H9 (cell line): ENCODE data around the gene MCF2L. TPM values are rescaled to one million over a fixed set of nuclear protein-coding genes. Genes with fewer than 3 reads are reported as not detected.

Experiments
- DNase-seq: peaks from one replicate; pipeline ENCODE4 v3.0.0-alpha.2; 2017
- H2AFZ ChIP-seq: one replicate; pipeline ENCODE4 v1.6.1; 2013; ENCODE audit warnings: mild to moderate bottlenecking, low read length, control low read depth, moderate library complexity
- H2AK5ac ChIP-seq: 2 replicates; pipeline ENCODE4 v1.6.1; 2013; ENCODE audit warnings: low read length, control low read depth, mixed read lengths; ENCODE audit not compliant: insufficient read length
- H2BK120ac ChIP-seq: one replicate; pipeline ENCODE4 v1.6.1; 2013; ENCODE audit warnings: low read depth, mild to moderate bottlenecking, low read length, control low read depth, inconsistent platforms; ENCODE audit not compliant: poor library complexity, severe bottlenecking
- H2BK12ac ChIP-seq: 2 replicates; pipeline ENCODE4 v1.6.1; 2013; ENCODE audit warnings: low read length, control low read depth, mixed read lengths, low read depth; ENCODE audit not compliant: insufficient read length
- H2BK15ac ChIP-seq: 2 replicates; pipeline ENCODE4 v1.6.1; 2013; ENCODE audit warnings: low read depth, low read length, control low read depth
- H2BK20ac ChIP-seq: one replicate; pipeline ENCODE4 v1.6.1; 2013; ENCODE audit warnings: low read depth, mild to moderate bottlenecking, low read length, control low read depth, inconsistent platforms; ENCODE audit not compliant: poor library complexity, severe bottlenecking
- H2BK5ac ChIP-seq: 2 replicates; pipeline ENCODE4 v1.6.1; 2013; ENCODE audit warnings: low read length, control low read depth, mixed read lengths; ENCODE audit not compliant: insufficient read length
- H3K14ac ChIP-seq: 2 replicates; pipeline ENCODE4 v1.6.1; 2013; ENCODE audit warnings: low read length, control low read depth; ENCODE audit not compliant: insufficient read depth
- H3K18ac ChIP-seq: 2 replicates; pipeline ENCODE4 v1.6.1; 2013; ENCODE audit warnings: low read depth, mild to moderate bottlenecking, mixed read lengths, low read length, control low read depth; ENCODE audit not compliant: insufficient read length
- H3K23ac ChIP-seq: 2 replicates; pipeline ENCODE4 v1.6.1; 2013; ENCODE audit warnings: low read length, control low read depth, mixed read lengths, low read depth; ENCODE audit not compliant: insufficient read length
- H3K23me2 ChIP-seq: 2 replicates; pipeline ENCODE4 v1.6.1; 2013; ENCODE audit warnings: low read depth, mild to moderate bottlenecking, mixed read lengths, low read length, control low read depth; ENCODE audit not compliant: insufficient read length, poor library complexity, severe bottlenecking
- H3K27ac ChIP-seq: 2 replicates; pipeline ENCODE4 v1.5.1; 2013; ENCODE audit warnings: low read length, control low read depth, mixed read lengths, low read depth; ENCODE audit not compliant: insufficient read length
- H3K27me3 ChIP-seq: 2 replicates; pipeline ENCODE4 v1.6.1; 2013; ENCODE audit warnings: low read length, control low read depth, inconsistent platforms; ENCODE audit not compliant: insufficient read depth
- H3K4ac ChIP-seq: 2 replicates; pipeline ENCODE4 v1.6.1; 2013; ENCODE audit warnings: low read depth, mild to moderate bottlenecking, control low read depth, inconsistent platforms, low read length, moderate library complexity
- H3K4me1 ChIP-seq: 2 replicates; pipeline ENCODE4 v1.6.1; 2013; ENCODE audit warnings: low read length, control low read depth, inconsistent platforms; ENCODE audit not compliant: insufficient read depth
- H3K4me2 ChIP-seq: 2 replicates; pipeline ENCODE4 v1.6.1; 2013; ENCODE audit warnings: low read length, control low read depth, mixed read lengths; ENCODE audit not compliant: insufficient read length, insufficient read depth
- H3K56ac ChIP-seq: 2 replicates; pipeline ENCODE4 v1.6.1; 2013; ENCODE audit warnings: low read depth, mild to moderate bottlenecking, mixed read lengths, low read length, control low read depth; ENCODE audit not compliant: insufficient read length
- H3K79me1 ChIP-seq: 2 replicates; pipeline ENCODE4 v1.6.1; 2013; ENCODE audit warnings: low read depth, mild to moderate bottlenecking, moderate library complexity, low read length, control low read depth, inconsistent platforms; ENCODE audit not compliant: insufficient read depth, poor library complexity, severe bottlenecking
- H3K79me2 ChIP-seq: 2 replicates; pipeline ENCODE4 v1.6.1; 2013; ENCODE audit warnings: low read length, control low read depth, inconsistent platforms; ENCODE audit not compliant: insufficient read depth
- H3K9ac ChIP-seq: 2 replicates; pipeline ENCODE4 v1.6.1; 2013; ENCODE audit warnings: low read length, control low read depth, mixed read lengths; ENCODE audit not compliant: insufficient read length; ENCODE audit errors: extremely low read depth
- H3K9me3 ChIP-seq: one replicate; pipeline ENCODE4 v1.6.1; 2013; ENCODE audit warnings: low read depth, low read length, inconsistent platforms; ENCODE audit not compliant: control insufficient read depth
- H3T11ph ChIP-seq: one replicate; pipeline ENCODE4 v1.6.1; 2013; ENCODE audit warnings: mild to moderate bottlenecking, low read length, control low read depth, inconsistent platforms
- H4K20me1 ChIP-seq: one replicate; pipeline ENCODE4 v1.6.1; 2013; ENCODE audit not compliant: control insufficient read depth, insufficient read length, insufficient read depth
- H4K5ac ChIP-seq: 2 replicates; pipeline ENCODE4 v1.6.1; 2013; ENCODE audit warnings: low read depth, mild to moderate bottlenecking, mixed read lengths, low read length, control low read depth; ENCODE audit not compliant: insufficient read length
- H4K8ac ChIP-seq: replicated peaks from 2 replicates; pipeline ENCODE4 v1.6.1; 2013; ENCODE audit warnings: low read length, control low read depth, mixed read lengths, low read depth; ENCODE audit not compliant: insufficient read length
- H4K91ac ChIP-seq: 2 replicates; pipeline ENCODE4 v1.6.1; 2013; ENCODE audit warnings: low read depth, mild to moderate bottlenecking, moderate library complexity, mixed read lengths, low read length, control low read depth; ENCODE audit not compliant: insufficient read length
- H3K27ac Mint-ChIP-seq, 3 experiments: 2 replicates in 2 of 3; 3 replicates in 1 of 3; pipeline ENCODE4 v1.8.0; 2020 to 2021; ENCODE audit warnings: mixed read lengths in 3 of 3, mild to moderate bottlenecking in 1 of 3, moderate library complexity in 1 of 3
- H3K27me3 Mint-ChIP-seq: 2 replicates; pipeline ENCODE4 v1.8.0; 2021; ENCODE audit warnings: low read depth, mild to moderate bottlenecking, moderate library complexity, mixed read lengths
- H3K36me3 Mint-ChIP-seq, 3 experiments: 2 replicates in 2 of 3; 3 replicates in 1 of 3; pipeline ENCODE4 v1.8.0; 2020 to 2021; ENCODE audit warnings: low read depth in 3 of 3, mixed read lengths in 3 of 3; ENCODE audit not compliant: insufficient read depth in 1 of 3
- H3K4me1 Mint-ChIP-seq, 2 experiments: 2 replicates each; pipeline ENCODE4 v1.8.0; 2020; ENCODE audit warnings: mixed read lengths in 2 of 2
- H3K4me3 Mint-ChIP-seq, 2 experiments: 2 replicates in 1 of 2; 3 replicates in 1 of 2; pipeline ENCODE4 v1.8.0; 2020 to 2021; ENCODE audit warnings: mild to moderate bottlenecking in 2 of 2, mixed read lengths in 2 of 2, moderate library complexity in 1 of 2
- H3K9me3 Mint-ChIP-seq, 2 experiments: 2 replicates in 1 of 2; 3 replicates in 1 of 2; pipeline ENCODE4 v1.8.0; 2020; ENCODE audit warnings: mild to moderate bottlenecking in 2 of 2, mixed read lengths in 2 of 2, moderate library complexity in 1 of 2
- WGBS: extraction: QIAGEN DNeasy Blood & Tissue Kit; methylation state at CpG from one replicate; pipeline ENCODE4 v1.1.7; 2013; ENCODE audit warnings: missing lambda C conversion rate, low lambda C conversion rate, mixed read lengths; ENCODE audit not compliant: insufficient read length; ENCODE audit errors: extremely low coverage; 5-methylcytosine and 5-hydroxymethylcytosine counted together
- total RNA-seq: library from RNA; stranded (reverse); gene quantifications from 2 replicates; pipeline ENCODE4 v1.2.1, GENCODE V29; 2021
- TF ChIP-seq, protein P1 (sequence below): fragments of 200-600 bp; sonication (generic); conservative IDR thresholded peaks from 3 replicates; pipeline ENCODE4 v1.8.0; 2021; ENCODE audit warnings: antibody characterized with exemption, mild to moderate bottlenecking

Gene MCF2L
- total RNA-seq, 1 experiment from 2014 or later, result 18.5 TPM

DNA sequence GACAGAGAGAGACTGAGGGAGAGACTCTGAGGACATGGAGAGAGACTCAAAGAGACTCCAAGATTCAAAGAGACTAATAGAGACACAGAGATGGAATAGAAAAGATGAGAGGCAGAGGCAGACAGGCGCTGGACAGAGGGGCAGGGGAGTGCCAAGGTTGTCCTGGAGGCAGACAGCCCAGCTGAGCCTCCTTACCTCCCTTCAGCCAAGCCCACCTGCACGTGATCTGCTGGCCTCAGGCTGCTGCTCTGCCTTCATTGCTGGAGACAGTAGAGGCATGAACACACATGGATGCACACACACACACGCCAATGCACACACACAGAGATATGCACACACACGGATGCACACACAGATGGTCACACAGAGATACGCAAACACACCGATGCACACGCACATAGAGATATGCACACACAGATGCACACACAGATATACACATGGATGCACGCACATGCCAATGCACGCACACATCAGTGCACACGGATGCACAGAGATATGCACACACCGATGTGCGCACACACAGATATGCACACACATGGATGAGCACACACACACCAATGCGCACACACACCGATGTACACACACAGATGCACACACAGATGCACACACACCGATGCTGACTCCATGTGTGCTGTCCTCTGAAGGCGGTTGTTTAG is 150.3 kb downstream of the MCF2L start:
- Histone ChIP-seq H3K79me2 (no peaks in the 10 kb centered on the region), H4K5ac (no peak overlapping the region), H3K9me3 (no peaks in the 10 kb centered on the region), H3K27ac (no peak overlapping the region), H4K20me1 (no peaks in the 10 kb centered on the region), H2AFZ (no peak overlapping the region), H3K4me2 (no peak overlapping the region), H3K18ac (no peak overlapping the region), H3K14ac (no peak overlapping the region), H3K79me1 (no peaks in the 10 kb centered on the region), H3K9ac (no peak overlapping the region), H3T11ph (no peak overlapping the region), H4K8ac (no peak overlapping the region), H3K23me2 (no peaks in the 10 kb centered on the region), H3K4me1 (no peaks in the 10 kb centered on the region; the same call in 1 of the 2 replicates), H2BK15ac (no peak overlapping the region), H3K4ac (no peak overlapping the region), H2BK5ac (no peak overlapping the region), H3K27me3 (no peaks in the 10 kb centered on the region), H2BK20ac (no peak overlapping the region), H2AK5ac (no peak overlapping the region), H3K56ac (no peak overlapping the region), H2BK12ac (no peak overlapping the region), H3K23ac (no peak overlapping the region), H4K91ac (no peak overlapping the region), H2BK120ac (no peak overlapping the region)
- Mint-ChIP-seq H3K27me3 (peaks cover 28% of the 10 kb centered on the region), H3K4me3 (no peak overlapping the region), H3K27ac (no peak overlapping the region; a peak in 1 of 7 replicates), H3K4me1 (peaks cover 10 to 15% of the 10 kb centered on the region in 2 experiments), H3K9me3 (0 out of 5 replicates have a peak, but pooled peaks cover 0 to 2% of the 10 kb centered on the region in 2 experiments), H3K36me3 (no peaks in the 10 kb centered on the region)
- DNase-seq, result no peak
- TF ChIP-seq, protein P1, sequence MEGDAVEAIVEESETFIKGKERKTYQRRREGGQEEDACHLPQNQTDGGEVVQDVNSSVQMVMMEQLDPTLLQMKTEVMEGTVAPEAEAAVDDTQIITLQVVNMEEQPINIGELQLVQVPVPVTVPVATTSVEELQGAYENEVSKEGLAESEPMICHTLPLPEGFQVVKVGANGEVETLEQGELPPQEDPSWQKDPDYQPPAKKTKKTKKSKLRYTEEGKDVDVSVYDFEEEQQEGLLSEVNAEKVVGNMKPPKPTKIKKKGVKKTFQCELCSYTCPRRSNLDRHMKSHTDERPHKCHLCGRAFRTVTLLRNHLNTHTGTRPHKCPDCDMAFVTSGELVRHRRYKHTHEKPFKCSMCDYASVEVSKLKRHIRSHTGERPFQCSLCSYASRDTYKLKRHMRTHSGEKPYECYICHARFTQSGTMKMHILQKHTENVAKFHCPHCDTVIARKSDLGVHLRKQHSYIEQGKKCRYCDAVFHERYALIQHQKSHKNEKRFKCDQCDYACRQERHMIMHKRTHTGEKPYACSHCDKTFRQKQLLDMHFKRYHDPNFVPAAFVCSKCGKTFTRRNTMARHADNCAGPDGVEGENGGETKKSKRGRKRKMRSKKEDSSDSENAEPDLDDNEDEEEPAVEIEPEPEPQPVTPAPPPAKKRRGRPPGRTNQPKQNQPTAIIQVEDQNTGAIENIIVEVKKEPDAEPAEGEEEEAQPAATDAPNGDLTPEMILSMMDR, result no peak
- WGBS, result no CpG with 5 or more reads among the region's 16 CpGs
